Putamen (tissue), 1 donor: Measurements from ENCODE around the gene FKBP15.
"Not testable (repeated sequence)": the region's sequence is repeated elsewhere in the genome, so short reads cannot be mapped to it uniquely, and the experiment has no call there.

Source experiments
- DNase-seq: peaks from one replicate; pipeline ENCODE4 v3.0.0-alpha.2; 2016; ENCODE audit warnings: low spot score

The FKBP15 gene

GRCh38 chr9:113221003-113221799 is at the start of gene FKBP15, which contains the start of gene SLC31A1:
Gene FKBP15 (minus strand): TSS chr9:113221277. CDS start chr9:113221243, 34 bp downstream.
Gene SLC31A1 (plus strand): TSS chr9:113221544. CDS start chr9:113256149, 34,605 bp downstream.
- DNase-seq: peak; percentile 99

GRCh38 chr9:113269871-113270270 is 48.8 kb upstream of the FKBP15 start:
- no peak for DNase-seq

- no peak for DNase-seq
These were observed 48.3 kb upstream of the FKBP15 start for GRCh38 chr9:113269355-113269754.

- no peak for DNase-seq
These were observed 47.0 kb upstream of the FKBP15 start for GRCh38 chr9:113267911-113268566.

GRCh38 chr9:113266174-113266573 is 45.1 kb upstream of the FKBP15 start:
- DNase-seq: no peak

- DNase-seq: no peak
These were observed 41.0 kb upstream of the FKBP15 start for GRCh38 chr9:113261917-113262671.

GRCh38 chr9:113258282-113258681 is 37.2 kb upstream of the FKBP15 start:
- DNase-seq: no peak

GRCh38 chr9:113257863-113258262 is 36.8 kb upstream of the FKBP15 start:
- DNase-seq: no peak

GRCh38 chr9:113255438-113255837 is 34.4 kb upstream of the FKBP15 start:
- DNase-seq: no peak

- DNase-seq: no peak
These were observed 33.9 kb upstream of the FKBP15 start for GRCh38 chr9:113254991-113255390.

GRCh38 chr9:113250807-113251206 is 29.7 kb upstream of the FKBP15 start:
- DNase-seq: no peak

GRCh38 chr9:113249661-113250060 is 28.6 kb upstream of the FKBP15 start:
- not testable (repeated sequence) for DNase-seq

- DNase-seq: no peak
These were observed 26.6 kb upstream of the FKBP15 start for GRCh38 chr9:113247640-113248039.

GRCh38 chr9:113246928-113247327 is 25.9 kb upstream of the FKBP15 start:
- DNase-seq: no peak

GRCh38 chr9:113245894-113246293 is 24.8 kb upstream of the FKBP15 start:
- no peak for DNase-seq

GRCh38 chr9:113244556-113244955 is 23.5 kb upstream of the FKBP15 start:
- DNase-seq: no peak

GRCh38 chr9:113241161-113241560 is 20.1 kb upstream of the FKBP15 start:
- no peak for DNase-seq

GRCh38 chr9:113238859-113239232 is 17.8 kb upstream of the FKBP15 start:
- no peak for DNase-seq

- DNase-seq: no peak
These were observed 17.3 kb upstream of the FKBP15 start for GRCh38 chr9:113238202-113238858.

- no peak for DNase-seq
These were observed 15.9 kb upstream of the FKBP15 start for GRCh38 chr9:113237026-113237425.

- DNase-seq: not testable (repeated sequence)
These were observed 14.7 kb upstream of the FKBP15 start for GRCh38 chr9:113235701-113236255.

GRCh38 chr9:113231701-113232100 is 10.6 kb upstream of the FKBP15 start:
- no peak for DNase-seq
